ENCODE results near the gene CCDC170.

The CCDC170 gene

DNA sequence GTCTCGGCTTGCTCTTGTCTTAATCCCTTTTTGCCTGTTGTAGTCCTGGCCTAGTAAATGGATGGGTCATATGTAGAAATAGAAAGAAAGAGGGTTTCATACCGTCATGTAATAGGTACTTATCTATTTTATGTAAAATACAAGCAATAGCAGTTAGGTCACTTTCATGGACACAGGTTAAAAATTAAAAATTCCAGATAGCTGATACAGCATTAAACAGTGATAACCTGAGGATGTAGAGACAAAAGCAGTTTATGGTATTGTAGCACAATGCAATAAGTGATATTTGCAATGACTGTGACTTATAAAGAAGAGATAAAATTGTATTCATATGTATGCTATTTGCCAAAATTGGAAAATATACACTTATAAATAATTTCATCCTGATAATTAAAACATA is 96.9 kb downstream of the CCDC170 start:
- DNase-seq: no peak
- no peak for TF ChIP-seq GATA1 (IDR thresholded peaks at IDR 0.05; ENCODE audit: low read depth, low read length)
- no peak for TF ChIP-seq POLR2A (IDR thresholded peaks at IDR 0.05; ENCODE audit: low read length)

DNA sequence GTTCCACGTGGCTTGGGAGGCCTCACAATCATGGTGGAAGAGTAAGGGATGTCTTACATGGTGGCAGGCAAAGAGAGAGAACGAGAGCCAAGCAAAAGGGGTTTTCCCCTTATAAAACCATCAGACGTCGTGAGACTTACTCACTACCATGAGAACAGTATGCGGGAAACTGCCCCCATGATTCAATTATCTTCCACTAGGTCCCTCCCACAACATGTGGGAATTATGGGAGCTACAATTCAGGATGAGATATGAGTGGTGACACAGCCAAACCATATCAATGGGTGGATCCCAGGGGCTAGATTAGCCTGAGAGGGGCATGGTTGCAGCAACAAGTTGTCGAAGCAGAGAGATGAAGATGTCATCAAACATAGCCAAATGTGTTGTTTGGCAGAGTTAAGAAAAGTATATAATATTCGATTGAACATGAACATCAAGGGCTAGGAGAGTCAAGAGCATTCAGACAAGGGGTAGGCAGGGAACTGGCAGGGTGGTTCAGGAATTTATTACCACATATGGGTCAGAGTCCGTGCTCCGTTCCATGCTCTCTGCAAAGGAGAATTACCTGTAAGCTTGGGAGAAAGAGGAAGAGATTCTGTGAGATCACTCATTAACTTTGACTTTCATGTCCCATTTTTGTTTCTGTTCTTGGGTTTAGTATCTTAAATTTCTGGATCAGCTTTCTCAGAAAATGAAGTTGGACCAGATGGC is 98.8 kb downstream of the CCDC170 start:
- no peak for DNase-seq
- no peak for TF ChIP-seq GATA1 (IDR thresholded peaks at IDR 0.05; ENCODE audit: low read depth, low read length)
- TF ChIP-seq POLR2A (IDR thresholded peaks at IDR 0.05; ENCODE audit: low read length): no peak

DNA sequence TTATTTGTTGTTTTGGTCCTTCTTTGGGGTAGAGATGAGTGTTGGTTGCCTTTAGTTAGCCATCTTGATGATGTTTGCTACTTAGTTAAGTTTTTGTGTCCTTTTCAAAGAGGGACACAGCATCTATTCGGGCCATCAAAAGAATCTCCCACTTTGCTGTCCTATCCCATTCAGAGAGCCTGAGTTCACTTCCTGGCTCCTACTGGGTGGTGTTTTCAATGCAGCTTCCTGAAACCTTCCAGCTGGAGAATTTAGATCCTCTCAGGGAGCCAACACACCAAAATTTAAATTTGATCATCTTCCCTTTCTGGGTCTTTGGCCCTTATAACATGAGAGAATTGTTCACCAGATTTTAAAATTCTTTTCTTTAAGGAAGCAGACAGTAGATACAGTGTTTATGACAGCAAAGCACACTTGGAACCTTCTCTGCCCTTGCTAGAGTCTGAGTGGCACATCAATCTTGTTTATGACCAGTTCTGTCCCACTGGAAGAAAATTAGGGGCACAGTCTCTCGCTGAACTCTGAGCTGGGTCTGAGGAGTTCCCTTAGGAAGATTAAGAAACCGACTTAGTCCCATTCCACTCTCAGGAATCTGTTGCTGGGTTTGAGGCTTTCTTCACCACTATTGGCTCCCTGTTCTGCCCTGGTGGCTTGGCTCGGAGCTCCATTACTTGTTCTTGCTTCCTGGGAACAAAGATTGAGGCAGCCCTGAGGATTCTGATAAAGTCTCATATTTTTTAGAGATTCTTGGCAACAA is 115.5 kb downstream of the CCDC170 start:
- no peak for DNase-seq
- no peak for TF ChIP-seq POLR2A (IDR thresholded peaks at IDR 0.05; ENCODE audit: low read length)
- no peak for TF ChIP-seq GATA1 (IDR thresholded peaks at IDR 0.05; ENCODE audit: low read depth, low read length)

DNA sequence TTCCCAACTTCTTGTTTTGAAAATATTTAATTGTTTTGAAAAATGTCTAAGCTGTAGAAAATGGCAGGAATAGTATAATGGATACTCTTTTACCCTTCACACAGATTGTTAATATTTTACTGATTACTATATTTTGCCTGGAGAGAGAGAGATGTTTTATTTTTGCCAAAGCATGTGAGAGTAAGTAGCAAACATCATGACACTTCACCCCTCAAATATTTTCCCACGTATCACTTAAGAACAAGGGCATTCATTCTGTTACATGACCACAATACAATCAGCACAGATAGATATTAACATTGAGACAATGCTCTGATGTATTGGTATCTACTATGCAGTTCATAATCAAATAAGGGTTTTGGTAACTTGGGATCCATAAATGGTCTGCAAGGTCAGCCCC is 116.5 kb downstream of the CCDC170 start:
- TF ChIP-seq POLR2A (IDR thresholded peaks at IDR 0.05; ENCODE audit: low read length): no peak
- TF ChIP-seq GATA1 (IDR thresholded peaks at IDR 0.05; ENCODE audit: low read depth, low read length): no peak
- DNase-seq: no peak

DNA sequence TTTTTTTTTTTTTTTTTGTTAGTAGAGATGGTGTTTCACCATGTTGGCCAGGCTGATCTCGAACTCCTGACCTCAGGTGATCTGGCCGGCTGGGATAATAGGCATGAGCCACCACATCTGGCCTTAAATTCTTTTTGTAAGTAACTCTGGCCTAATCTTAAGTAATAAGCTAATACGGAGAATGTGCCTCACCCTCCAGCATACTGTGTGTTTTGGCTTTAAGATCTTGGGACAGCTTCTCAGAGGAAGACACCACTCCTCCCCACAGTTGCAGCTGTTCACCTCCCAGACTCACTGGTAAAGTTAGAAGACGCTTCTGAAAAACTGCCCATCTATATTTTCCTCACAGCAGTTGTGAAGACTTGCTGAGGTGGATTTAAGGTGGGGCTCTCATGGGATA is 120.8 kb downstream of the CCDC170 start:
- DNase-seq: no peak
- TF ChIP-seq POLR2A (IDR thresholded peaks at IDR 0.05; ENCODE audit: low read length) (no peak), GATA1 (IDR thresholded peaks at IDR 0.05; ENCODE audit: low read depth, low read length) (no peak)

DNA sequence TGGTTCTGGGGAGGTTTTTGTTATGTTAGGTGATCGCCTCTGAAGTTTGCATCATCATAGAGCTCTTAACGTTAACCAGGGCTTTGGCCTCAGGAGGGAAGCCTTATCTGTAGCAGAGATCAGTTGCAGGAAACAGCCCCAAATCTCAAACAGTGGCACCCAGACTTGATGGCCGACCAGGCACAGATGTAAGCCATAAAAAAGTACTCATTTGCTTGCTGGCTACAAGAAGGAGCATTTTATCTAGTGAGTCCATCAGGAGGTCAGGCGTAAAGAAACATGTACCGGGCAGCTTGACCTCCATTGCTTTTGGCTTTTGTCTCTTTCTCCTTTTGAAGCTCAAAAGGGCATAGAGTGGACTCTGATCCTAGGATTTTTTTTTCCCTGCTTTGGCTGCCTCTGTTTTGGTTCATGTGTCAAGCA is 122.3 kb downstream of the CCDC170 start:
- TF ChIP-seq POLR2A (IDR thresholded peaks at IDR 0.05; ENCODE audit: low read length) (no peak), GATA1 (IDR thresholded peaks at IDR 0.05; ENCODE audit: low read depth, low read length) (no peak)
- DNase-seq: no peak

GRCh38 chr6:151616600-151616999 is 122.8 kb downstream of the CCDC170 start:
- DNase-seq: no peak
- TF ChIP-seq GATA1 (IDR thresholded peaks at IDR 0.05; ENCODE audit: low read depth, low read length) (no peak), POLR2A (IDR thresholded peaks at IDR 0.05; ENCODE audit: low read length) (no peak)

DNA sequence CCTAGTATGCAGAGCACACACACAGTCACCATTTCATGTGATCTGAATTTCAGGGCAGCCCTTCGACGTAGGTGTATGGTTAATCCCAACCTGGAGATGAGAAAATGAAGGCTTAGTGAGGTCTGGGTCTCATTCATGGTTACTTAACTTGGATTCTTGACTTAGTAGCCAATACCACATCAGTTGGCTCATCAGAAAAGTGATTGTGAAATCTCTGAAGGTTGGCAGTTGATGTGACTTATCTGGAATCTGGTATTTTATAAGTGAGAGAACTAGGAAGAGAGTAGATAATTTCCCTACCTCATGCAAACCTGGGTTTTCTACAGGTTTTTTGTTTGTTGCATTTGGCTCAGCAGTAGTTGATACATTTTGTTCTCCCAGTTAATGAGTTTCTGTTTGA is 123.7 kb downstream of the CCDC170 start:
- TF ChIP-seq GATA1 (IDR thresholded peaks at IDR 0.05; ENCODE audit: low read depth, low read length): no peak
- no peak for TF ChIP-seq POLR2A (IDR thresholded peaks at IDR 0.05; ENCODE audit: low read length)
- DNase-seq: no peak

DNA sequence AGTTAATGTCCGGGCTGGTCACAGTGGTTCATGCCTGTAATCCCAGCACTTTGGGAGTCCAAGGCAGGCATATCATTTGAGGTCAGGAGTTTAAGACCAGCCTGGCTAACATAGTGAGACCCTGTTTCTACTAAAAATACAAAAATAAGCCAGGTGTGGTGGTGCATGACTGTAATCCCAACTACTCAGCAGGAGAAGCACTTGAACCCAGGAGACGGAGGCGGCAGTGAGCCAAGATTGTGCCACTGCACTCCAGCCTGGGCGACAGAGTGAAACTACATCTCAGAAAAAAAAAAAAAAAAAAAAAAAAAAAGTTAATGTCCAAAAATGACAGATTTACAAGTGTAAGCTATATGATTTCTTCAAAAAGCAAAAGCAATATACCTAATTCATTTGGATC is 124.9 kb downstream of the CCDC170 start:
- TF ChIP-seq POLR2A (IDR thresholded peaks at IDR 0.05; ENCODE audit: low read length) (no peak), GATA1 (IDR thresholded peaks at IDR 0.05; ENCODE audit: low read depth, low read length) (no peak)
- DNase-seq: no peak

DNA sequence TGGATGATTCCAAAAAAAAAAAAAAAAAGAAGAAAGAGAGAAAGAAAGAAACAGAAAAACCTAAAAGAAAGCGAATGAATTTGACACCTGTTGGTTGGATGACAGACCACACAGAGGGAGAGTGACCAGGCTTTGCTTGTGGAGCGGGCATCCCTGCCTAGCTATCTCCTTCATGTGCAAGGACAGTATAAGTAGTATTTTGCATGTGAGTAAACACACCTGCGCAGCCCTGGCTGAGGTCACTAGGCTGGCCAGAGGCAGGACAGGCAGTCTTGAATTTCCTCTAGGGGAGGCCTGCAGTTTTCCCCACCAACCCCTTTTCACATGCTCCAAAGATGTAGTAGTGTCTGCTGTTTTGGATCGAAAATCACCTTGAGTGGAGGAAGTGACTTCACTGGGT is 126.4 kb downstream of the CCDC170 start:
- TF ChIP-seq POLR2A (IDR thresholded peaks at IDR 0.05; ENCODE audit: low read length) (no peak), GATA1 (IDR thresholded peaks at IDR 0.05; ENCODE audit: low read depth, low read length) (no peak)
- DNase-seq: no peak

- DNase-seq: no peak
- TF ChIP-seq GATA1 (IDR thresholded peaks at IDR 0.05; ENCODE audit: low read depth, low read length): no peak
- TF ChIP-seq POLR2A (IDR thresholded peaks at IDR 0.05; ENCODE audit: low read length): no peak
Measured at GRCh38 chr6:151624071-151624470, 130.3 kb downstream of the CCDC170 start.

GRCh38 chr6:151624481-151624880 is 130.7 kb downstream of the CCDC170 start:
- TF ChIP-seq GATA1 (IDR thresholded peaks at IDR 0.05; ENCODE audit: low read depth, low read length): no peak
- no peak for TF ChIP-seq POLR2A (IDR thresholded peaks at IDR 0.05; ENCODE audit: low read length)
- DNase-seq: no peak

- no peak for DNase-seq
- TF ChIP-seq GATA1 (IDR thresholded peaks at IDR 0.05; ENCODE audit: low read depth, low read length) (no peak), POLR2A (IDR thresholded peaks at IDR 0.05; ENCODE audit: low read length) (no peak)
Measured at GRCh38 chr6:151624900-151625536, 131.2 kb downstream of the CCDC170 start.

- TF ChIP-seq POLR2A (IDR thresholded peaks at IDR 0.05; ENCODE audit: low read length) (no peak), GATA1 (IDR thresholded peaks at IDR 0.05; ENCODE audit: low read depth, low read length) (no peak)
- DNase-seq: no peak
Measured at GRCh38 chr6:151627689-151628444, 134.1 kb downstream of the CCDC170 start.
